ENCODE results near the gene RTN4RL1. TPM values are rescaled to one million over a fixed set of nuclear protein-coding genes. Genes with fewer than 3 reads are reported as not detected.
A peak's percentile ranks its signal among the peaks of the same experiment; 100 is the strongest.

The RTN4RL1 gene
- total RNA-seq, 1 experiment from 2014 or later, result 7.0 TPM

GRCh38 chr17:2043785-2044184 is 18.7 kb upstream of the RTN4RL1 start:
- Histone ChIP-seq H3K4me3 (ENCODE audit: insufficient read depth, low read depth, low read length) (no peak overlapping the region), H3K36me3 (replicated peaks; ENCODE audit: control insufficient read depth, insufficient read depth, low read length) (peaks cover 4% of the 10 kb centered on the region)

GRCh38 chr17:2042933-2043332 is 17.8 kb upstream of the RTN4RL1 start:
- Histone ChIP-seq H3K27me3 (ENCODE audit: control insufficient read depth, insufficient read depth, low read length) (peaks cover 1% of the 10 kb centered on the region), H3K36me3 (replicated peaks; ENCODE audit: control insufficient read depth, insufficient read depth, low read length) (peaks cover 4% of the 10 kb centered on the region), H3K4me3 (ENCODE audit: insufficient read depth, low read depth, low read length) (no peak overlapping the region; the same call in 1 of the 2 replicates)
- DNase-seq, result no peak

More at GRCh38 chr17:2043785-2044184, 18.7 kb upstream of the RTN4RL1 start:
- DNase-seq, result no peak
- H3K27me3 ChIP-seq (ENCODE audit: control insufficient read depth, insufficient read depth, low read length), result peaks cover 9% of the 10 kb centered on the region

- no peaks in the 10 kb centered on the region for H3K27me3 ChIP-seq (ENCODE audit: control insufficient read depth, insufficient read depth, low read length)
- H3K4me3 ChIP-seq (ENCODE audit: insufficient read depth, low read depth, low read length), result peak overlapping the region; percentile 85
- no peak for DNase-seq
- H3K36me3 ChIP-seq (replicated peaks; ENCODE audit: control insufficient read depth, insufficient read depth, low read length), result peaks cover 4% of the 10 kb centered on the region
Measured at GRCh38 chr17:2042390-2042847, 17.3 kb upstream of the RTN4RL1 start.

GRCh38 chr17:2041561-2042389 is 16.6 kb upstream of the RTN4RL1 start, which contains the start of gene OVCA2:
OVCA2 (plus strand) TSS chr17:2042022; CDS start chr17:2042048, 26 bp downstream.
- Histone ChIP-seq H3K27me3 (ENCODE audit: control insufficient read depth, insufficient read depth, low read length) (no peaks in the 10 kb centered on the region), H3K36me3 (replicated peaks; ENCODE audit: control insufficient read depth, insufficient read depth, low read length) (peaks cover 4% of the 10 kb centered on the region), H3K4me3 (ENCODE audit: insufficient read depth, low read depth, low read length) (peak within 1 kb of the TSS; percentile 85)
- peak; percentile 99 for DNase-seq

- Histone ChIP-seq H3K4me3 (ENCODE audit: insufficient read depth, low read depth, low read length) (peak overlapping the region; percentile 85), H3K36me3 (replicated peaks; ENCODE audit: control insufficient read depth, insufficient read depth, low read length) (peaks cover 4% of the 10 kb centered on the region), H3K27me3 (ENCODE audit: control insufficient read depth, insufficient read depth, low read length) (no peaks in the 10 kb centered on the region)
- no peak for DNase-seq
Measured at GRCh38 chr17:2040942-2041560, 15.9 kb upstream of the RTN4RL1 start.

GRCh38 chr17:2040219-2040827 is 15.2 kb upstream of the RTN4RL1 start:
- no peak for DNase-seq
- H3K36me3 ChIP-seq (replicated peaks; ENCODE audit: control insufficient read depth, insufficient read depth, low read length), result peaks cover 4% of the 10 kb centered on the region
- H3K4me3 ChIP-seq (ENCODE audit: insufficient read depth, low read depth, low read length), result no peak overlapping the region
- H3K27me3 ChIP-seq (ENCODE audit: control insufficient read depth, insufficient read depth, low read length), result no peaks in the 10 kb centered on the region

GRCh38 chr17:2037155-2037554 is 12.0 kb upstream of the RTN4RL1 start:
- Histone ChIP-seq H3K4me3 (ENCODE audit: insufficient read depth, low read depth, low read length) (no peak overlapping the region), H3K27me3 (ENCODE audit: control insufficient read depth, insufficient read depth, low read length) (no peaks in the 10 kb centered on the region), H3K36me3 (replicated peaks; ENCODE audit: control insufficient read depth, insufficient read depth, low read length) (no peaks in the 10 kb centered on the region; the same call in 1 of the 2 replicates)
- DNase-seq, result no peak

- Histone ChIP-seq H3K36me3 (replicated peaks; ENCODE audit: control insufficient read depth, insufficient read depth, low read length) (no peaks in the 10 kb centered on the region; the same call in 1 of the 2 replicates), H3K27me3 (ENCODE audit: control insufficient read depth, insufficient read depth, low read length) (no peaks in the 10 kb centered on the region), H3K4me3 (ENCODE audit: insufficient read depth, low read depth, low read length) (no peak overlapping the region)
- DNase-seq, result no peak
Measured at GRCh38 chr17:2035541-2036488, 10.7 kb upstream of the RTN4RL1 start.

- Histone ChIP-seq H3K36me3 (replicated peaks; ENCODE audit: control insufficient read depth, insufficient read depth, low read length) (no peaks in the 10 kb centered on the region; the same call in 1 of the 2 replicates), H3K27me3 (ENCODE audit: control insufficient read depth, insufficient read depth, low read length) (no peaks in the 10 kb centered on the region), H3K4me3 (ENCODE audit: insufficient read depth, low read depth, low read length) (no peak overlapping the region)
- DNase-seq, result peak; percentile 77
Measured at GRCh38 chr17:2034806-2035540, 9.8 kb upstream of the RTN4RL1 start.

GRCh38 chr17:2034157-2034556 is 9.0 kb upstream of the RTN4RL1 start:
- H3K36me3 ChIP-seq (replicated peaks; ENCODE audit: control insufficient read depth, insufficient read depth, low read length), result no peaks in the 10 kb centered on the region; the same call in 1 of the 2 replicates
- no peak overlapping the region for H3K4me3 ChIP-seq (ENCODE audit: insufficient read depth, low read depth, low read length)
- peaks cover 6% of the 10 kb centered on the region for H3K27me3 ChIP-seq (ENCODE audit: control insufficient read depth, insufficient read depth, low read length)
- DNase-seq, result no peak

GRCh38 chr17:2033153-2033552 is 8.0 kb upstream of the RTN4RL1 start:
- Histone ChIP-seq H3K27me3 (ENCODE audit: control insufficient read depth, insufficient read depth, low read length) (peaks cover 16% of the 10 kb centered on the region), H3K4me3 (ENCODE audit: insufficient read depth, low read depth, low read length) (no peak overlapping the region), H3K36me3 (replicated peaks; ENCODE audit: control insufficient read depth, insufficient read depth, low read length) (no peaks in the 10 kb centered on the region; the same call in 1 of the 2 replicates)
- DNase-seq, result no peak

- Histone ChIP-seq H3K36me3 (replicated peaks; ENCODE audit: control insufficient read depth, insufficient read depth, low read length) (no peaks in the 10 kb centered on the region), H3K4me3 (ENCODE audit: insufficient read depth, low read depth, low read length) (peak overlapping the region; percentile 95), H3K27me3 (ENCODE audit: control insufficient read depth, insufficient read depth, low read length) (peaks cover 37% of the 10 kb centered on the region)
- no peak for DNase-seq
Measured at GRCh38 chr17:2030779-2031163, 5.6 kb upstream of the RTN4RL1 start.
